GM18520 (cell line): ENCODE data around the gene S100A6.
"Not testable (repeated sequence)": the region's sequence is repeated elsewhere in the genome, so short reads cannot be mapped to it uniquely, and the experiment has no call there.

Source experiments
- ATAC-seq: cut with Tn5 transposase; IDR thresholded peaks from one replicate; pipeline ENCODE4 v1.9.1; 2021; ENCODE audit not compliant: unreplicated experiment

S100A6 gene

GRCh38 chr1:153535242-153536011, at the start of gene S100A6:
Gene S100A6 (minus strand): TSS chr1:153535991. CDS start chr1:153535339, 652 bp downstream.
- ATAC-seq: no peak

GRCh38 chr1:153585006-153585405, 49.2 kb upstream of the S100A6 start:
- ATAC-seq: no peak

GRCh38 chr1:153583976-153584375, 48.2 kb upstream of the S100A6 start:
- no peak for ATAC-seq

GRCh38 chr1:153583514-153583913, 47.7 kb upstream of the S100A6 start:
- ATAC-seq: not testable (repeated sequence)

GRCh38 chr1:153582836-153583235, 47.0 kb upstream of the S100A6 start:
- ATAC-seq: not testable (repeated sequence)

GRCh38 chr1:153578936-153579335, 43.1 kb upstream of the S100A6 start:
- no peak for ATAC-seq

GRCh38 chr1:153578490-153578889, 42.7 kb upstream of the S100A6 start:
- no peak for ATAC-seq

GRCh38 chr1:153577624-153578051, 41.8 kb upstream of the S100A6 start:
- no peak for ATAC-seq

- ATAC-seq: no peak
These were observed 41.3 kb upstream of the S100A6 start for GRCh38 chr1:153577138-153577537.

GRCh38 chr1:153575497-153575896, 39.7 kb upstream of the S100A6 start:
- ATAC-seq: not testable (repeated sequence)

GRCh38 chr1:153575081-153575491, 39.3 kb upstream of the S100A6 start:
- not testable (repeated sequence) for ATAC-seq

GRCh38 chr1:153573351-153573750, 37.6 kb upstream of the S100A6 start:
- ATAC-seq: no peak

- no peak for ATAC-seq
These were observed 36.8 kb upstream of the S100A6 start for GRCh38 chr1:153572569-153573015.

GRCh38 chr1:153571706-153572105, 35.9 kb upstream of the S100A6 start:
- ATAC-seq: no peak

- no peak for ATAC-seq
These were observed 35.1 kb upstream of the S100A6 start for GRCh38 chr1:153570874-153571273.

- no peak for ATAC-seq
These were observed 33.7 kb upstream of the S100A6 start for GRCh38 chr1:153569465-153569864.

- no peak for ATAC-seq
These were observed 32.7 kb upstream of the S100A6 start for GRCh38 chr1:153568367-153569099.

- ATAC-seq: no peak
These were observed 32.0 kb upstream of the S100A6 start for GRCh38 chr1:153567621-153568366.

- ATAC-seq: no peak
These were observed 30.9 kb upstream of the S100A6 start for GRCh38 chr1:153566414-153567371.
